ENCODE measurements around the gene ANKFN1. TPM values are rescaled to one million over a fixed set of nuclear protein-coding genes. Genes with fewer than 3 reads are reported as not detected.

ANKFN1 gene
- total RNA-seq, 1 experiment from 2014 or later = not detected

- no peaks in the 10 kb centered on the region for H3K4me1 ChIP-seq (ENCODE audit: insufficient read depth, low read length)
- H3K9me3 Mint-ChIP-seq = peaks cover 0 to 2% of the 10 kb centered on the region in 2 experiments; a peak in 1 of 5 replicates
- H3K27me3 Mint-ChIP-seq (ENCODE audit: low read depth) = no peaks in the 10 kb centered on the region; the same call in 1 of the 2 replicates
- no peak overlapping the region for H4K5ac ChIP-seq (ENCODE audit: insufficient read length, low read depth, low read length)
- peaks cover 10 to 18% of the 10 kb centered on the region in 2 experiments for H3K4me1 Mint-ChIP-seq
- no peaks in the 10 kb centered on the region for H3K79me2 ChIP-seq (ENCODE audit: insufficient read depth, low read length)
- no peak overlapping the region for H3K27ac Mint-ChIP-seq
- no CpG with 5 or more reads among the region's 5 CpGs for WGBS (ENCODE audit: extremely low coverage, insufficient read length, low lambda C conversion rate)
- no peak overlapping the region for H2BK20ac ChIP-seq (ENCODE audit: low read depth, low read length, poor library complexity, severe bottlenecking)
- no peak overlapping the region for H3K9ac ChIP-seq (ENCODE audit: extremely low read depth, insufficient read length, low read length)
- no peaks in the 10 kb centered on the region for H4K20me1 ChIP-seq (ENCODE audit: control insufficient read depth, insufficient read depth, insufficient read length)
- no peak overlapping the region for H2AFZ ChIP-seq (ENCODE audit: low read length)
- H3K27ac ChIP-seq (ENCODE audit: insufficient read length, low read depth, low read length) = no peak overlapping the region
- H3K18ac ChIP-seq (ENCODE audit: insufficient read length, low read depth, low read length) = no peak overlapping the region
- H2BK15ac ChIP-seq (ENCODE audit: low read depth, low read length) = no peak overlapping the region
- H3K36me3 Mint-ChIP-seq (ENCODE audit: insufficient read depth in 1 of 3, low read depth in 3 of 3) = no peaks in the 10 kb centered on the region
- H4K91ac ChIP-seq (ENCODE audit: insufficient read length, low read depth, low read length) = no peak overlapping the region
- H3K23me2 ChIP-seq (ENCODE audit: insufficient read length, low read depth, low read length, poor library complexity, severe bottlenecking) = no peaks in the 10 kb centered on the region
- no peak for TF ChIP-seq CTCF (conservative IDR thresholded peaks at IDR 0.05)
- H3K79me1 ChIP-seq (ENCODE audit: insufficient read depth, low read depth, low read length, poor library complexity, severe bottlenecking) = no peaks in the 10 kb centered on the region
- H3K27me3 ChIP-seq (ENCODE audit: insufficient read depth, low read length) = no peaks in the 10 kb centered on the region
- no peak overlapping the region for H3K4me2 ChIP-seq (ENCODE audit: insufficient read depth, insufficient read length, low read length)
- no peaks in the 10 kb centered on the region for H3K9me3 ChIP-seq (ENCODE audit: control insufficient read depth, low read depth, low read length)
- no peak overlapping the region for H3T11ph ChIP-seq (ENCODE audit: low read length)
- no peak overlapping the region for H2BK12ac ChIP-seq (ENCODE audit: insufficient read length, low read depth, low read length)
- no peak overlapping the region for H2BK120ac ChIP-seq (ENCODE audit: low read depth, low read length, poor library complexity, severe bottlenecking)
- no peak overlapping the region for H3K56ac ChIP-seq (ENCODE audit: insufficient read length, low read depth, low read length)
- DNase-seq = peak; percentile 36
- no peak overlapping the region for H4K8ac ChIP-seq (replicated peaks; ENCODE audit: insufficient read length, low read depth, low read length)
- H3K4ac ChIP-seq (ENCODE audit: low read depth, low read length) = no peak overlapping the region
- H2AK5ac ChIP-seq (ENCODE audit: insufficient read length, low read length) = no peak overlapping the region
- no peak overlapping the region for H3K4me3 Mint-ChIP-seq
- no peak overlapping the region for H3K14ac ChIP-seq (ENCODE audit: insufficient read depth, low read length)
- no peak overlapping the region for H3K23ac ChIP-seq (ENCODE audit: insufficient read length, low read depth, low read length)
- H2BK5ac ChIP-seq (ENCODE audit: insufficient read length, low read length) = no peak overlapping the region
These were observed 387.6 kb downstream of the ANKFN1 start for GRCh38 chr17:56540836-56541235.
